ENCODE measurements around the gene TNS3.

DNA sequence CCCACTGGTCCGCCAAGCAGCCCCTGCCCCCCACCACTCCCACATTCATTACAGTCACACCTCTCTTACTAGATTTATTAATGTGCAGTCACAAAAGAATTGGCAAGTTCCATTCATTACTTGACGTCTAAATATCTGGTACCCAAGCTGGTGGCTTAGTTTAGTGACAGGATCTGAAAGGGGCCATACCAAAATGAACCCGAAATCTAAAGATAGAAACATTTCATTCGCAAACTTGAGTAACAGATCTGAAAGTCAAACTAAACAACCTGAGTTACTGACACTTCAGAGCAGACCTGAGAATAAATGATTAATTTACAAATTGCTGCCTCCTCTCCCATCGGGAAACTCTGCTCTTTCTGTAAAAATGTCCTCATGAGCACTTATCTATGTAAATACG is 53.4 kb downstream of the TNS3 start:
- TF ChIP-seq PHF20 (CRISPR knock-in tag; IDR thresholded peaks at IDR 0.05): no peak
- no peak for TF ChIP-seq YY1 (IDR thresholded peaks at IDR 0.05; ENCODE audit: insufficient read depth, insufficient replicate concordance, low read depth, low read length)
- TF ChIP-seq POLR2A (IDR thresholded peaks at IDR 0.05; ENCODE audit: insufficient read depth in 1 of 2, low read depth in 2 of 2, low read length in 2 of 2): no peak
- TF ChIP-seq, protein P1, sequence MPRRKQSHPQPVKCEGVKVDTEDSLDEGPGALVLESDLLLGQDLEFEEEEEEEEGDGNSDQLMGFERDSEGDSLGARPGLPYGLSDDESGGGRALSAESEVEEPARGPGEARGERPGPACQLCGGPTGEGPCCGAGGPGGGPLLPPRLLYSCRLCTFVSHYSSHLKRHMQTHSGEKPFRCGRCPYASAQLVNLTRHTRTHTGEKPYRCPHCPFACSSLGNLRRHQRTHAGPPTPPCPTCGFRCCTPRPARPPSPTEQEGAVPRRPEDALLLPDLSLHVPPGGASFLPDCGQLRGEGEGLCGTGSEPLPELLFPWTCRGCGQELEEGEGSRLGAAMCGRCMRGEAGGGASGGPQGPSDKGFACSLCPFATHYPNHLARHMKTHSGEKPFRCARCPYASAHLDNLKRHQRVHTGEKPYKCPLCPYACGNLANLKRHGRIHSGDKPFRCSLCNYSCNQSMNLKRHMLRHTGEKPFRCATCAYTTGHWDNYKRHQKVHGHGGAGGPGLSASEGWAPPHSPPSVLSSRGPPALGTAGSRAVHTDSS (CRISPR knock-in tag; conservative IDR thresholded peaks at IDR 0.05): no peak
- no peak for TF ChIP-seq CHD4 (IDR thresholded peaks at IDR 0.05; ENCODE audit: borderline replicate concordance, low read length)
- TF ChIP-seq AHR (CRISPR knock-in tag; IDR thresholded peaks at IDR 0.05): no peak
- no peak for TF ChIP-seq ELF4 (CRISPR knock-in tag; IDR thresholded peaks at IDR 0.05; ENCODE audit: borderline replicate concordance)

Measured in HepG2 (cell line).